Panc1 (cell line): ENCODE data around the gene NT5DC3. TPM values are rescaled to one million over a fixed set of nuclear protein-coding genes. Genes with fewer than 3 reads are reported as not detected.

Experiments
- ATAC-seq: fragments of 200-7000 bp; cut with Tn5 transposase; 2 replicates; pipeline ENCODE4 v1.9.1; 2020; ENCODE audit warnings: mild to moderate bottlenecking, moderate library complexity
- BruUV-seq: library from RNA; stranded (reverse); fragments of 400-500 nt; replicated peaks from 2 replicates; lab custom pipeline; 2021; lab: Mats Ljungman, UMichigan
- CTCF ChIA-PET: fragments of 300-600 bp; sonication (Branson Sonifier 250); formaldehyde crosslinking; loops from one replicate; lab custom pipeline; 2022; ENCODE audit warnings: antibody characterized with exemption; lab: Charles Lee
- POLR2A ChIA-PET: fragments of 300-600 bp; sonication (Branson Sonifier 250); formaldehyde crosslinking; loops from one replicate; lab custom pipeline; 2022; ENCODE audit warnings: antibody characterized with exemption; lab: Charles Lee
- DNase-seq: peaks from one replicate; pipeline ENCODE4 v3.0.0-alpha.2; 2010; ENCODE audit warnings: low read depth, low spot score
- H3K27ac ChIP-seq: 2 replicates; pipeline ENCODE4 v1.5.1; 2011; ENCODE audit warnings: mild to moderate bottlenecking, low read length, inconsistent platforms
- H3K27me3 ChIP-seq: fragments of 200-500 bp; sonication (Bioruptor generic); 2 replicates; pipeline ENCODE4 v1.6.0; 2014; ENCODE audit warnings: low read length, inconsistent platforms; ENCODE audit not compliant: control insufficient read depth, insufficient read depth
- H3K36me3 ChIP-seq: fragments of 200-500 bp; sonication (Bioruptor generic); 2 replicates; pipeline ENCODE4 v1.5.1; 2014; ENCODE audit warnings: inconsistent platforms, mild to moderate bottlenecking, low read length, moderate library complexity; ENCODE audit not compliant: control insufficient read depth, insufficient read depth
- H3K4me1 ChIP-seq: 2 replicates; pipeline ENCODE4 v1.5.1; 2011; ENCODE audit warnings: inconsistent platforms, mild to moderate bottlenecking, low read length, moderate library complexity; ENCODE audit not compliant: control insufficient read depth, insufficient read depth
- H3K4me3 ChIP-seq, 2 experiments: 2 replicates each; pipeline ENCODE4 v1.5.1; 2011 to 2012; ENCODE audit warnings: low read depth in 2 of 2, low read length in 2 of 2, mild to moderate bottlenecking in 2 of 2, inconsistent platforms in 1 of 2, moderate library complexity in 1 of 2
- H3K9me3 ChIP-seq: fragments of 200-500 bp; sonication (Bioruptor generic); 2 replicates; pipeline ENCODE4 v1.5.1; 2014; ENCODE audit warnings: low read depth, mild to moderate bottlenecking, inconsistent platforms, low read length, moderate library complexity; ENCODE audit not compliant: control insufficient read depth, insufficient read depth
- POLR2AphosphoS5 ChIP-seq: IDR thresholded peaks from 2 replicates; pipeline ENCODE4 v1.6.1; 2012; ENCODE audit warnings: mild to moderate bottlenecking, low read depth, low read length, moderate library complexity
- REST ChIP-seq, 2 experiments: IDR thresholded peaks; 2 replicates each; pipeline ENCODE4 v1.6.1; 2011 to 2012; ENCODE audit warnings: low read depth in 2 of 2, control low read depth in 1 of 2, low read length in 1 of 2, mild to moderate bottlenecking in 1 of 2, moderate library complexity in 1 of 2; ENCODE audit not compliant: insufficient read depth in 1 of 2
- SIN3A ChIP-seq: IDR thresholded peaks from 2 replicates; pipeline ENCODE4 v1.6.1; 2012; ENCODE audit warnings: low read depth, mild to moderate bottlenecking, low read length, moderate library complexity, borderline replicate concordance; ENCODE audit not compliant: insufficient read depth
- TCF7L2 ChIP-seq: IDR thresholded peaks from 2 replicates; pipeline ENCODE4 v1.6.1; 2011; ENCODE audit warnings: mild to moderate bottlenecking, low read depth, low read length, inconsistent platforms
- in situ Hi-C: cut with HindIII; loops from 2 replicates; pipeline ENCODE4 v1.10.0; 2016; ENCODE audit warnings: low sequenced_read_pairs, low pct_unique_long_range_greater_than_20kb
- intact Hi-C: fragments of 100-400 bp; cut with micrococcal nuclease; formaldehyde crosslinking; loops from one replicate; pipeline ENCODE4 v1.10.0; 2022; ENCODE audit not compliant: unreplicated experiment
- total RNA-seq: library from RNA; stranded (reverse); gene quantifications from one replicate; pipeline ENCODE4 v1.2.1, GENCODE V29; 2021; ENCODE audit not compliant: unreplicated experiment
- TF ChIP-seq, protein P1 (sequence below): fragments of 450-650 bp; IDR thresholded peaks from 2 replicates; pipeline ENCODE4 v1.5.1; 2017; ENCODE audit warnings: mild to moderate bottlenecking

NT5DC3 gene
- total RNA-seq, 1 experiment from 2014 or later = 24.9 TPM

- ChIA-PET CTCF (no interaction called here), POLR2A (no interaction called here)
- DNase-seq (no peak), ATAC-seq (no peak)
- no peaks in the 10 kb centered on the region for H3K27me3 ChIP-seq
- in situ Hi-C loops = no loop called here
- no peak overlapping the region for H3K27ac ChIP-seq
- peaks cover under 1% of the 10 kb centered on the region; the same call in 1 of the 2 replicates for H3K4me1 ChIP-seq
- no peak overlapping the region for H3K4me3 ChIP-seq
- H3K9me3 ChIP-seq = no peaks in the 10 kb centered on the region
- H3K36me3 ChIP-seq = no peaks in the 10 kb centered on the region
- TF ChIP-seq REST (IDR thresholded peaks at IDR 0.05; ENCODE audit: insufficient read depth in 1 of 2, low read depth in 2 of 2, low read length in 1 of 2) (no peak), POLR2AphosphoS5 (no peak), SIN3A (no peak), TCF7L2 (no peak)
- TF ChIP-seq, protein P1, sequence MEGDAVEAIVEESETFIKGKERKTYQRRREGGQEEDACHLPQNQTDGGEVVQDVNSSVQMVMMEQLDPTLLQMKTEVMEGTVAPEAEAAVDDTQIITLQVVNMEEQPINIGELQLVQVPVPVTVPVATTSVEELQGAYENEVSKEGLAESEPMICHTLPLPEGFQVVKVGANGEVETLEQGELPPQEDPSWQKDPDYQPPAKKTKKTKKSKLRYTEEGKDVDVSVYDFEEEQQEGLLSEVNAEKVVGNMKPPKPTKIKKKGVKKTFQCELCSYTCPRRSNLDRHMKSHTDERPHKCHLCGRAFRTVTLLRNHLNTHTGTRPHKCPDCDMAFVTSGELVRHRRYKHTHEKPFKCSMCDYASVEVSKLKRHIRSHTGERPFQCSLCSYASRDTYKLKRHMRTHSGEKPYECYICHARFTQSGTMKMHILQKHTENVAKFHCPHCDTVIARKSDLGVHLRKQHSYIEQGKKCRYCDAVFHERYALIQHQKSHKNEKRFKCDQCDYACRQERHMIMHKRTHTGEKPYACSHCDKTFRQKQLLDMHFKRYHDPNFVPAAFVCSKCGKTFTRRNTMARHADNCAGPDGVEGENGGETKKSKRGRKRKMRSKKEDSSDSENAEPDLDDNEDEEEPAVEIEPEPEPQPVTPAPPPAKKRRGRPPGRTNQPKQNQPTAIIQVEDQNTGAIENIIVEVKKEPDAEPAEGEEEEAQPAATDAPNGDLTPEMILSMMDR = no peak
- intact Hi-C loops = no loop called here
- BruUV-seq = no TSS peak
Measured at GRCh38 chr12:103865151-103865730, 24.2 kb upstream of the NT5DC3 start.

- no peaks in the 10 kb centered on the region for H3K27me3 ChIP-seq
- ChIA-PET POLR2A (no interaction called here), CTCF (interaction anchor here (0.5 to 0.7 kb wide), 2 partner anchors 53 to 1632 kb away, joined by 3 read pairs; no protein-coding TSS in a partner anchor)
- no peaks in the 10 kb centered on the region for H3K9me3 ChIP-seq
- H3K4me3 ChIP-seq = no peak overlapping the region
- DNase-seq = no peak
- no TSS peak for BruUV-seq
- peaks cover 6% of the 10 kb centered on the region for H3K4me1 ChIP-seq
- no peak overlapping the region for H3K27ac ChIP-seq
- no peaks in the 10 kb centered on the region for H3K36me3 ChIP-seq
- ATAC-seq = no peak
- no peak for TF ChIP-seq TCF7L2
- no peak for TF ChIP-seq POLR2AphosphoS5
- TF ChIP-seq, protein P1 = no peak
- TF ChIP-seq REST (IDR thresholded peaks at IDR 0.05; ENCODE audit: insufficient read depth in 1 of 2, low read depth in 2 of 2, low read length in 1 of 2) = no peak
- TF ChIP-seq SIN3A = no peak
- in situ Hi-C loops = no loop called here
- intact Hi-C loops = no loop called here
Measured at GRCh38 chr12:103864710-103865109, 23.7 kb upstream of the NT5DC3 start.
